ENCODE data around the gene KCTD18.

The KCTD18 gene

DNA sequence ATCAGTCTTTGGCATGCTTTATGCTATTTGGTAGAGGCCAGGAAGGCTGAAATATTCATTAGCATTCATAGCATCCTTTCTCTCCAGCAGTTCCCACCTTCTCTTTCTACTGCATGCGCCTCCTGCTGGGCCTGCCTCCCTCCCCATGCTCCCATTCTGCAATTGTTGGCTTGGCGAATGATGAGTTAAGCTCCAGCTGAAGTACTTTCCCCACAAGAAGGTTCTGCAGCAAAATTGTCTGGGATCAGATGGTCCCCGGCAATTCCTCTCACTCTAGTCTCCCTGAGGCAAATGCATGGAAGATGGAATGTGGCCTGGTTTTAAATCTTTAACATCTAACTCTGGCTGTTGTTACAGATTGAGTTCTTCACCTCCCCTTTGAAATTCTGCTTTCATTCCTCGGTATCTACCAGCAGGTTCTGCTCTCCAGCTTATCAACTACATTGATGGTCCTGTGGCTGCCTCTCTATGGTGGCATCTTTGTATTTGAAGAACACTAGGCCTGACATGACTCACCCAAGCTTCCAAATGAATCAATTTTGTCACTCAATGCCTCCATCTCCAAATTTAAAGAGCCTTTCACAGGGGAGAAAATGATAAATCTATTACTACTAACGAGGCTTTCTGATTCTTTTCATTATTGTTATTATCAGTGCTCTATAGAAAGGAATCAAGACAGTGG, 55.9 kb downstream of the KCTD18 start:
- no peak for DNase-seq

- no peak for DNase-seq
These were observed 56.6 kb downstream of the KCTD18 start for GRCh38 chr2:200453142-200453852.

DNA sequence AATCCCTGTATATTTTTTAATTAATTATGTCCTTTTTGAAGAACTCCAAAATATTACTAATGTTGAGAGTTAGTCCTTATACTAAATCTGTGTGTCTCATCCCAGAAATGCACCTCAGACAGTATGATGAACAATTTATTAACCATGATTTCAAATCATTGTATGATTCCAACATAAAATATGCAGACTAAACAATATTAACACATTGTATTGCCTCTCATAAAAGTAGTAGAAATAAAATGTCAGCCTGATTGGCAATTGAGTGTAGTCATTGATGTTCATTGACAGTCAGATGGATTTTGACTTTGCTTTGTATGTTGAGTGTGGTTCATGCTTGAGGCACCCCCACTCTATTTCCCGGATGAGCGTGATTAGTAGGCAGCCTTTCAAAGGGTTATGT, 57.5 kb downstream of the KCTD18 start:
- no peak for DNase-seq

- DNase-seq: no peak
These were observed 58.4 kb downstream of the KCTD18 start for GRCh38 chr2:200451511-200451910.

DNA sequence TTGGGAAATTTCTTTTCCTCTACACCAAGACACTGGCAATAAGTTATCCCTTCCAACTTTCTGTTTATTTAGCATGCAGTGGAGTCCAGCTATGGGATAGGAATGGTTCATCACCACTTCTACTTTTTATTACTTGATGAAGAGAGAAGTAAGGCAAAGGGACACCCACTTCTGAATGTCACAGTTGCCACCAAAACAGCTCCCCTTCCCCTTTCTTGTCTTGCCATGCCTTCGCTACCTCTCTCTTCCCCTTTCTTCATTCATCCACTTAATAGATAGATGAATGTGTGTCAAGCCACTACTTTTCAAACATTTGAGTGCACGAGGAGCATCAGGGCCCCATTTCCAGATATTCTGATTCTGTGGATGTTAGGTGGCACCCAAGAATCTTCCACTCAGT, 59.6 kb downstream of the KCTD18 start:
- no peak for DNase-seq

DNA sequence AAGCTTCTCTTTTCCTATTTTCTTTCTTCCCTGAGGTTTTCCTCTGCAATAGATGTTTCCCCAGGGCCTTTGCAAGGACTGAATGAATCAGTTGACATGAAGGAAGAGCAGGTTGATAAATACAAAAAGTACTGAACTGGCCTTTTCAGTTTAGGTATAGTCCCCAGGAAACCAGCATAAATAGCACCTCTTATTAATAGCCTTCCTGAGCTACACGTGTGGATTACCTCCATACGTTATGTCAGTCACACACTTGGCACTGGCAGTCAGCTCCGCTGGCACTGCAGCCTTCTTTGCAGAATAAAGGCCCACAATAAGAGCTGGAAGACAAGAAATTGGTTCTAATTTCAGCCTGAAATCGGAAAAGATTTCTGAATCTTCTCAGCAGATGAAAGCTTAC, 60.7 kb downstream of the KCTD18 start:
- no peak for DNase-seq

- no peak for DNase-seq
These were observed 61.4 kb downstream of the KCTD18 start for GRCh38 chr2:200448455-200448854.

- no peak for DNase-seq
These were observed 62.6 kb downstream of the KCTD18 start for GRCh38 chr2:200447139-200447855.

GRCh38 chr2:200446612-200447011, 63.3 kb downstream of the KCTD18 start:
- DNase-seq: no peak

DNA sequence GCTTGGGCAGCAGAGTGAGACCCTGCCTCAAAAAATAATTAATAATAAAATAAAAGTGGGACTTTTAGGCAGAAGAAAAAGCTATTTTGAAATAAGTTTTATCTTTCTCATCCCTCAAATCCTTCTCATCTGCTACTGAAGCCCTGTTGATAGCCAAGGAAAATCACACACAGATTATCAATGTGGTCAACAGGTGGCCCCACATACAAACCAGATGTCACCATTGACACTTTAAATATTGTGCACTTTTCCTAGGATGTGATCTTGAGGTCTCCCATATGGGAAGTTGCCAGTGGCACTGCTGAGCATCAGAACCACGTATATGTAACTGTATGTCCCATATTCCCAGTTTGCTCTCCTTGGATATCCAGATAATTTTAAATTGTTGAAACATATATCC, 64.6 kb downstream of the KCTD18 start:
- DNase-seq: no peak

DNA sequence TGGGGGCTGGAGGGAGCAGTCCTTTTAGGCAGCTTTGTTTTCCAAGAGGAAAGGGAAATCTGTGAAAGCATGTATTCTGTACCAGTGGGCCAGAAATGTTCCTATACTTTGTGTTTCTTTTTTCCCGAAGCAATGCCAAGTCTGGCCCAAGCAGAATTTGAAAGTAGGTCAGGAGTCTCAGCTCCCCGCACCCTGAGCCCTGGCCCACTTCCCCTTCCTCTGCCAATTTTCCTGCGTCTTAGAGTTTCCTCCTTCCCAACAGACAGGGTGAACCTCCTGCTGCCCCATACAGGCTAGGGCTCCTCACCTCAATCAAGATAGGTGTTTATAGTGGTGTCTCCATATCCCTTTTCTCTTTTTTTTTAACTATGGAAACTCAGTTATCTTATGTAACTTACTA, 65.3 kb downstream of the KCTD18 start:
- no peak for DNase-seq

DNA sequence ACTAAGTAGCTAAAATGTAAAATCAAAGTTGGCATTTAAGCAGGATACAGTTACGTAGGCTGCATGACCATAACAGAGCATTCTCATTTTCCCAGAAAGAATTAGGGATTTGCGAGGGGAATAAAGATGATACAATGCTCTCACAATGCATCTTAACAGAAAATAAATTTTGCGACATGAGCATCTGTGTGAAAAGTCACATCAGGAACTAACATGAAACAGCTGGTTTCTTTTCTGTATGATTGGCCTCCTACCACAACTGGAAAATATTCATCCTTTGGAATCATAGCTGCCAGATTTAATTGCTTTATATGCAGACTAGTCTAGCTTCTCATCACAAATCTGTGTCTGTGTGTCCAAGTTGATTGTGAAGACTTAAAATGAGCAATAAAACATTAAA, 66.0 kb downstream of the KCTD18 start:
- DNase-seq: no peak

DNA sequence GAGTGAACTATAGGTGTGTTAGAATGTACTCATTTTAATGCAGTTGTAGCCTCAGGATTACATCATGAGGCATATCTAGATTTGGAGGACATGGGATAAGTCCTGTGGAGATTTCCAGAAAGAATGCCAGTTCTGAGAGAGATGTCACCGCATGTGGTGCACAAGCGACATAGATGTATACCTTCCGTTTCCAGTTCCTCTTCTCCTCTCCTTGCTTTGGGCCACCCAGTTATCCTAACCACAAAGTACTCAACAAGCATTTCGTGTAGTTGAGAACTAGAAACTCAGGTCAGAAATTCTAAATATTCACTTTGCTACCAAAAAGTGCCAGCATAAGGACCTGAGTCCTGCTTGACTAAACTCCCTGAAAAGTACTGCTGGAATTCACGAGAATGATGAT, 66.5 kb downstream of the KCTD18 start:
- DNase-seq: no peak

DNA sequence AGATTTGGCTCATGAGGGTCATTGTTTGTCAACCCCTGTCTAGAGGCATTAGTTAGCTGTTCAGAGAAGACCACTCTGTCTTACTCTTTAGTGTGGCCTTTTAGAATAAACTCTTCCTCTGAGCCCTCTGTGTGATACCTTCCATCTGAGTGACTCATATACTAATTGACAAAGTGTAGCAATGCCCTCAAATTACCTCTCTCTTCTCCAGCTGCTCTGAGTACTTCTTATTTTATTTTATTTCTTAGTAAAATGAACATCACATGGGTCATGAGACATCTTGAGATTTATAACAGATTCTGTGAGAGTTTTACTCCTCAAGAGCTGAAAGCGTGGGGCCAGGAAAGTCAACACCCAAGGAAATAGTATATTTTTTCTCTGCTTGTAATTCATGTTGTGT, 67.4 kb downstream of the KCTD18 start:
- no peak for DNase-seq

- DNase-seq: no peak
These were observed 69.9 kb downstream of the KCTD18 start for GRCh38 chr2:200439981-200440380.
